Stimulated activated CD8-positive, alpha-beta memory T cell treated with anti-CD3 and anti-CD28 coated beads, Interleukin-4, amount 100 ng/mL, for 48 hours (primary cell): ENCODE results near the gene LIMK1.
A peak's percentile ranks its signal among the peaks of the same experiment; 100 is the strongest.
"Not testable (repeated sequence)": the region's sequence is repeated elsewhere in the genome, so short reads cannot be mapped to it uniquely, and the experiment has no call there.

Source experiments
- DNase-seq: peaks from one replicate; pipeline ENCODE4 v3.0.0-alpha.2; 2020

The LIMK1 gene

DNA sequence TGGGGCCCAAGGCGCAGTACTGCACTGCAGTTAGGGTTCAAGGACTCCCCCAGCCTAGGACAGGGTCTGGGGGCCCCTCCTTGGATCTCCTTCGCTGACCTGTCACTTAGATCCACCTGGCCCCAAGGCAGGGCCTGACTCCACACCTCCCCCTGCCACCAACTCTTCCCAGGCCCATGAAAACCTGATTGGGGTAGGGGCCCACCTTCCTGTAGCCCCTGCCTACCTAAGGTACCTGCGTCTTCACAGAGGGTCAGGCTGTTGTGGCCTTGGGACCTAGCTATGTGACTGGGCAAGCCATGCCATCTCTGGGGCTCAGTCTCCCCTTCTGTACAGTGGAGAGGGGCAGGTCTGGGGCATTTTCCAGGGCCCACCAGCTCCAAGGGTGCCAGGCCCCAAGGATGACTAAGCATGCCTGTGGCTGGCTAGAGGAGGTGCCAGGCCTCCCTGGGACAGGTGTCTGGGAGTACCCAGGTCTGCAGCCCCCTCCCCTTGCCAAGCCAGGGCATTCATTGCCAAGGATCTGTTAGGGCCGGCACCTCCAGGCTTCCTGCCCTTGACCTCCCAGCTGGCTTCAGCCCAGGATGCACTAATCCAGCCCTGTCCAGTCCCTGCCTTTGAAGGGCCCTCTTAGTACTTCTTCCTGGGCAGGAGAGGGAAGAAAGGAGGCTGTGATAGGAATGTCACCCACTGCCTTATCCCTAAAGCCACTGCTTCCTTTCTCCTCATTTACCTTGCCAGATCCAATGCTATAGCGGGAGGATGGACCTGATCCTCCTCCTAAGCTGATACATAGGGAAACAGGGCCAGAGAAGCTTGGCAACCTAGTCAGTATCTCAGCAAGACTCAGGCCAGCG is 1.3 kb downstream of the LIMK1 start:
- no peak for DNase-seq

DNA sequence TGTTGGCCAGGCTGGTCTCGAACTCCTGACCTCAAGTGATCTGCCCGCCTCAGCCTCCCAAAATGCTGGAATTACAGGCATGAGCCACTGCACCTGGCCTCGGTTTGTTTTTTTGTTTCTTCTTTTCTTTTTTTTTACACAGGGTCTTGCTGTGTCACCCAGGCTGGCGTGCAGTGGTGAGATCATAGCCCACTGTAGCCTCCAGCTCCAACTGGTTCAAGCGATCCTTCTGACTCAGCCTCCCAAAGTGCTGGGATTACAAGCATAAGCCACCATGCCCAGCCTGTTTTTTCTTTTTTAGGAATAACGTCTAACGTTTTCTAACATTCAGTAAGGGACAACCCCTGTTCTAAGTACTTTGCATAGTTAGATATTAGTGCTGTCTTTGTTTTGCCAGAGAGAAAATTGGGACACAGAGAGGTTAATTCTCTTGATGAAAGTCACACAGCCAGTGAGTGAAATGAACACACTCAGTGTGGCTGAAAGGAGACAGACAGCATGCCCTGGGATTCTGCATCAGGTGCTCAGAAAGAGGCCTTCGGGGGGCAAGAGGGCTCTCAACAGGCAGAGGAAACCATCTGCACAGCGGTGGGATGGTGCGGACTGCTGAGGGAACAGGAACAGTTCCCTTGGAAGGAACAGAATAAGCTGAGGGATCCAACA is 4.3 kb downstream of the LIMK1 start:
- no peak for DNase-seq

DNA sequence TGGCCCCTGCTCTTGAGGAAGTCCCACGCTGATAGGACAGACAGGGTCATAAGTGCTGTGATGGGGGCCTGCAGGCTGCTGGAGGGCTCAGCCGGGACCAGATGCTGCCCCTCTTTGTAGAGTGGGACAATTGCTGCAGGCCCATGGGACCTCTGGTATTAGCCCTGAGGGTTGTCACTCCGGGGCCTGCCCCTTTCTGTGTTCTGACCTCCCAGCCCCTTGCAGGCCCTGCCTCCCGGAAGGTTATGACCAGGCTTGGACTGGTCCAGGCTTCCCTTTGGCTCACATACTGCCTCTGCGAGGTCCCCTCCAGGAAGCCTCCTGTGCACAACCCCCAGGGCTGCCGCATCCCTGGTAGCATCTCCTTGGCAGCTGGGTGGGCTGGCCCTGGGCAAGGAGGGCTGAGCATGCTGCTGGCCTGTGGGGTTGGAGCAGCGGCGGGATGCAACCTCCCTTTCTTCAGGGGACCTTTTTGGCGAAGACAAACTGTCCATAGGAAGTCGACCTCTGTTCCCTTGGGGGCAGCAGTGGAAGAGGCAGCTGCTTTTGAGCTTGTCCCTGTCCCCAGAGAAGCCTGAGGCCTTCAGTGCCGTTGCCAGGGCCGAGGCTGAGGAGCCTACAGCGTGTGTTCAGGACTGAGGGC is 8.8 kb downstream of the LIMK1 start:
- DNase-seq: no peak

DNA sequence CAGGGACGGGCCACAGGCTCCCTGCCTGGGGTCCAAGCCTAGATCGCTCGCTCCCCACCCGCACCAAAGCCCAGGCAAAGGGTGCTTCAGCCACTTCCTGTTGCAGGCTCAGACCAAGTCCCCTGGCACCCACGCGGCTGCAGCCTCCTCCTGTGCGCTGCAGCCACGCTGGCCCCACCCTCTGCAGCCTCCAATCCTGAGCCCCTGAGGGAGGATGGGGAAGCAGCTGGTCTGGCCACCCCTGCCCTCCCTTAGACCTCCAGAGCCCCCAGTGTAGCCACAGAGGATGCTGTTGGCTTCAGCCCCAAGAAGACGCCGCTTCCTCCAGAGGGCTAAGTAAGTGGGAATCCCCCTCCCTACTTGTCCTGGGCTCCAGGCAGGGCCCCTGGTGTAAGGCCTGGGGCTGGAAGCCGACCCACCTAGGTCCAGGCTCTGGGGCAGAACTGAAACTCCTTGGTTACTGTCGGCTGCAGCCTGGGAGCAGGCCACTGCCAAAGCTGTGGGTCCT is 9.4 kb downstream of the LIMK1 start:
- DNase-seq: no peak

DNA sequence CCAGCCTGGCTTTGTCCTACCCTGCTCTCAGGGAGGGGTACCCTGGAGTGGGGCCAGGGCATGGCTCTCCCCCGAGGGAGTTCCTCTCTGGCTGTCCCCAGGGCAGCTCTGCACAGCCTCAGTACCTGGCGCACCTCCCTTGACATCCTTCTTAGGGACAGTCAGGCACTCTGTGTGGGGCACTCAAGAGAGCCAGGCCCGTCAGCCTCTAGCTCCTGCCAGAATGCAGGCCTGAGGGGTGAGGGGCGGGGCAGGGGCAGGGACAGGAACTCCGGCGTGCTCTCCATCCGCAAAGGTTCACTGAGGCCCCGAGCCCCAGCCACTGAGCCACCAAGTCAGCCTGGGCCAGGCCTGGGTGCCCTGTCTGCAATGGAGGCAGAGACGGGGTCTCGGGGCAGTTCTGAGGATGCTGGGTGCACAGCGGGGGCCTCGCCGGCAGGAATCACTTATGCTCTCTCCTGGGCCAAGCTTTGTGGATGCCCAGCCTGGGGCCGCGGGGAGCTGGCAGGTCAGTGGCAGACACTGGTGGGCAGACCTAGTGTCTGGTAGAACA is 10.1 kb downstream of the LIMK1 start:
- peak; percentile 28 for DNase-seq

DNA sequence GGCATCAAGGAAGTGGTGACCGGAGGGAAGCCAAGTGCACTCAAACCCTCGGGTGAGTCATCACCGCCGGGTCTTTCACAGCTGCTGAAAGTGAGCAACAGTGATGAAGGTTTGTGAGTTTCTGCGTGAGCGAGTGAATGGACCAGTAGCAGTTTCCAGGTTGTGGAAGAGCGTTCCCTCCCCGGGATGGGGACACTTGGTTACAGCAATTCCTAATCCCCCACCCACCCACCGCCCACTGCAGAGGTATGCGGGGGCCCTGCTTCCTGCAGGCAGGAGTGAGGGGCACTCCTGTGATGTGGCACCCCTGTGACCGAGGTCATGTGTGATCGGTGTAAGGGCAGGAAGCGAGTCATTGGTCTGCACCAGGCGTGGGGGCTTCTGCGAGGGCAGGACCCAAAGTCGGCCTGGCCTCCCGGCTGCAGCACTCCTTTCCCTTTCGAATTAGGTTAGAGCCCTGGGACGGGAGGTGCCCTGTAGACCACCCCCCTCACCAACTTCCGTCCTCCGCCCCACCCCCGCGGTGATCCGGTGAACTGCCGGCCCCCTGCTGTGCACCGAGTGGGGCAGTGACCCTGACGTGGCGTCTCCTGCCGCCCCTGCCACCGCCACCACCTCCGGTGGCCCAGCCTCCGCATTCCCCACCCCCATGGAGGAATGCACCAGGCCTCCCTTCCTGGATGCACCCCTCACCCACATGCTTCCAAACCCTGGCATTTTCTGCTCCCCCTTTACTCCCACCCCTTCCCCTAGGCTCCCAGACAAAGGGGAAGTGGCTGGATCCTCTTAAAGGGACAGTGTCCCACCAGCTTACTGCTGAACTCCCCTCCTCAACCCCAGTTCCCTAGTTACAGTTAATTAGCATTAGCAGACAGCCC is 10.9 kb downstream of the LIMK1 start:
- DNase-seq: peak; percentile 87

DNA sequence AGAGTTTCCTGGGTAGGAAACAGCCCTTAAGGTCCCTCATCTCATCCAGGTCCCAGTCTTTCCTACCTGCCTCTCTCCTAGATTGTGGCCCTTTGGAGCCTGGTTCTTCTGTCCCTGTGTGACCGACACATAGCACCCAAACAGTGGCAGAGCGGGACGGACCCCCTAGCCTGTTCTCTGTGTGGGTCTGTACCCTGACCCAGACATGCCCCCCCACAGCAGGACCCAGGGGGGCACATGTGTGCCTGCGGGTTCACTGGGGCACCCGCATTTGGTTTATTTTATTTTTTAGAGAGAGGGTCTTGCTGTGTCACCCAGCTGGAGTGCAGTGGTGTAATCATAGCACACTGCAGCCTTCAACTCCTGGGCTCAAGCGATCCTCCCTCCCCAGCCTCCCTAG is 11.5 kb downstream of the LIMK1 start:
- DNase-seq: no peak

DNA sequence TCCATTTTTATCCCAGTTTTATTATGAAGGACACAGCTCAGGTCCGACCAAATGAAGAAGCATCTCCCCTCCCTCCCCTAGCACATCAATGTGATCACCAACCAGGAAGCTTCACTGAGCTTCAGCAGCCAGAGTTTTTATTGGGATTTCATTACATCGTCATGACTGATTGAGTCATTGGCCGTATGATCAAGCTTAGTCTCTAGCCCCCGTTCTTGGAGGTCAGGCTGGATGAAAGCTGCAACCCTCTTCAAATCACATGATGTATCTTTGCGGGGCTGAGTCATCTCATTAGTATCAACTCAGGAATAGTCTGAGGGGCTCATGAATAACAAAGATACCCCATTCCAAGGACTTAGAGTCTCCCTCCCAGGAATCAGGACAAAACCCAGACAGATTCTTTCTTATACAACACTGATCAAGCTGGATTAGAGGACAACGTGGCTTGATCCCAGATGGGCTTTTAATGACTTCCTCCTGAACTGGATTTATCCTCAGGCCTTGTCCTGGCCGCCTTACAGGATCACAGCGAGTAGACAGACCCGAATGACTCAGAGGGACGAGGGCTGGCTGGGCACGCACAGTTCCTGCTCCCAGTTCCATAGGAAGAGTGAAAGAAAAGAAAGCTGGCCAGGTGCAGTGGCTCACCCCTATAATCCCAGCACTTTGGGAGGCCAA is 14.5 kb downstream of the LIMK1 start:
- no peak for DNase-seq

DNA sequence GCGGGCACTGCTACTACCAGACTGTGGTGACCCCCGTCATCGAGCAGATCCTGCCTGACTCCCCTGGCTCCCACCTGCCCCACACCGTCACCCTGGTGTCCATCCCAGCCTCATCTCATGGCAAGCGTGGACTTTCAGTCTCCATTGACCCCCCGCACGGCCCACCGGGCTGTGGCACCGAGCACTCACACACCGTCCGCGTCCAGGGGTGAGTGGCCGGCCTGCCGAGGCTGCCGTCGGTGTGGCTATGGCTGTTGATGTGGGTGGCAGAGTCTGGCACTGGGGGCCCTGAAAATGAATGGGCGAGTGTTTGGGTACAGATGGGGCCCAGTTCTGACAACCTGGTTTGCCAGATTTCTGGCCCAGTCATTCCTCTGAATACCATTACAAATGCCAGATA is 15.4 kb downstream of the LIMK1 start:
- DNase-seq: no peak

DNA sequence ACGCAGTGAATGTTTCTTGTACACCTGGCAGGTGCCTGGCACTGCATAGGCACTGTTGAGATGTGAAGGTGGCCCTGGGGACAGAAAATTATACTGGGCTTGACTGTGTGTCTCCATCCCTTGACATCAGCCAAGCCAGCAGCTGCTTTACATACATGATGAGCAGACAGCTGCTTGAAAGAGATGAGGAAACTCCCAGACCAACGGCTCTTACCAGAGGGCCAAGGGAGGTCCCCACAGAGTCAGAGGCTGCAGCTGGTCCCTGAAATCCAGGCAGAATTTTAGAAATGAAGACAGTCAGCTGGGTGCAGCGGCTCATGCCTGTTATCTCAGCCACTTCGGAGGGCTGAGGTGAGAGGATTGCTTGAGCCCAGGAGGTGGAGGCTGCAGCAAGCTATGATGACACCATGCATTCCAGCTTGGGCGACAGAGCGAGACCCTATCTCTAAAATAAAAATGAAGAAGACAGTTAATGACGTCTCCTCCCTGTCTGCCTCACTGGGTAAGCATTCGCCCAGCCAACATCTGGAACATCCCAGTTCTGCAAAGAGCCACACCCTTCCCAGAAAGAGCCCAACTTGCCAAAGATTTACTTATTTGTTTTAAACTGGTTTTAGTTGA is 17.6 kb downstream of the LIMK1 start:
- no peak for DNase-seq

DNA sequence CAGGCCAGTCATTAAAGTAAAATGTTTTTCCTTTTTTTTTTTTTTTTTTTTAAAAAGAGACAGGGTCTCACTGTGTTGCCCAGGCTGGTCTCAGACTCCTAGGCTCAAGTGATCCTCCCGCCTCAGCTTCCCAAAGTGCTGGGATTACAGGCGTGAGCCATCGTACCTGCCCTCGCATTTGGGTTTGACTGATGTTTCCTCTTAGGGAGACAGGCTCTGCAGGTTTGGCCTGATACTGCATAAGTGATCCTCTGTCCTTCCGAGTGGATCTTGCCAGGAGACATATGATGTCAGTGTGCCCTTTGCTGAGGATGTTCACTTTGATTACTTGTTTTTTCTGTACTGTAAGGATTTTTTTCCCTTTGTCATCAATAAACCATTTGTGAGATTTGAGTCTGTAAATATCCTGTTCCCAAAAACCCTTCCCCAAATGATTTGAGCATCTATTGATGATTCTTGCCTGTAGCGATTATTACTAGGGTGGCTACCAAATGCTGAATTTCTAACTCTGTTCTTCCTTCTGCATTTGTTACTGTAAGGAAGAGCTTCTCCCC is 19.7 kb downstream of the LIMK1 start:
- DNase-seq: no peak

DNA sequence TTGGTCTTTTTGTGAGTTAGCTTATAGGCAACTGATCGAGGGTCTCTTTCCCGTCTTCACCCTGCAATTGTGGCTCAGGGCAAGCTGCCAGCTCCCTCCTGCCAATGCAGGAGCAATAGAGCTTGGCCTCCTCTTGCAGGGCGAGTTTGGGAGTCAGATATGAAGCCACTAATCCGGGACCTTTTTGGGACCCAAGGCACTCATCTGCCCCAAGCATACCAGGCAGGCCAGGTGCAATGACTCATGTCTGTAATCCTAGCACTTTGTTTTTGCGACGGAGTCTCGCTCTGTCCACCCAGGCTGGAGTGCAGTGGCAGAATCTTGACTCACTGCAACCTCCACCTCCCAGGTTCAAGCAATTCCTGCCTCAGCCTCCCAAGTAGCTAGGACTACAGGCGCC is 21.1 kb downstream of the LIMK1 start:
- DNase-seq: no peak

DNA sequence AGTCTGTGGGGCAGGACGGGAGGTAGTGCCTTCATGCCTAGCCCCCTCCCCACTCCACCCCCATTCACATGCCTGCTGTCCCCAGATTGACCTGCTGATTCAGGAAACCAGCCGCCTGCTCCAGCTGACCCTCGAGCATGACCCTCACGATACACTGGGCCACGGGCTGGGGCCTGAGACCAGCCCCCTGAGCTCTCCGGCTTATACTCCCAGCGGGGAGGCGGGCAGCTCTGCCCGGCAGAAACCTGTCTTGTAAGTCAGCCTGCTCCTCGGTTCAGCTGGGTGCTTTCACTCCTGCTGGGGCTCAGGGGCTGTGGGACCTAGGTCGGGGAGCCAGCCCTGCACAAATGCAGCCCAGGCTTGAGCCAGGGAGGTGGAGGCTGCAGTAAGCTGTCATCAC is 22.4 kb downstream of the LIMK1 start:
- no peak for DNase-seq

DNA sequence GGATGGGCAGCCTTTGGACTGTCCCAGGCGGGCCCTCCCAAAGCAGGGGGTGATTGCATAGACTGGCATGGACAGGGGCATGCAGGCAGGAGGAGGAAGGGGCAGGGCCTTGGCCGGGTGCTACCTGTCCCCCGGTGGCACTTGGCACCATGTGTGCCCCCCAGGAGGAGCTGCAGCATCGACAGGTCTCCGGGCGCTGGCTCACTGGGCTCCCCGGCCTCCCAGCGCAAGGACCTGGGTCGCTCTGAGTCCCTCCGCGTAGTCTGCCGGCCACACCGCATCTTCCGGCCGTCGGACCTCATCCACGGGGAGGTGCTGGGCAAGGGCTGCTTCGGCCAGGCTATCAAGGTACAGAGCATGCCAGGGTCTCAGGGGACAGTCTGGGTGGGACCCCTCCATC is 23.2 kb downstream of the LIMK1 start:
- DNase-seq: no peak

DNA sequence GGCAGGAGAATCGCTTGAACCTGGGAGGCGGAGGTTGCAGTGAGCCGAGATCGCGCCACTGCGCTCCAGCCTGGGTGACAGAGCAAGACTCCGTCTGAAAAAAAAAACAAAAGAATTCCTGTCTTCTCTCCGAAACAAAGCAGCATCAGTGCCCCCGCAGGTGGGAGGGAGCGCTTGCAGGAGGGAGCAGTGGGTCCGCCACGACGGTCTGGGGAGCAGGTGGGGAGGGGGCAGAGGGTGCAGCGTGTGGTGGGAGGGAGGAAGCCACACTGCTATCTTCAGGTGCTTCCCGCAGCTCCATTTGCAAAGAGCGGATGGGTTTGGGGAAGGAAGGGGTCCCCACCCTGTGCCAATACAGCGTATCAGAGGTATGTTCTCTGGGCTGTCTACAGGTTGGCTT is 31.7 kb downstream of the LIMK1 start:
- DNase-seq: no peak

DNA sequence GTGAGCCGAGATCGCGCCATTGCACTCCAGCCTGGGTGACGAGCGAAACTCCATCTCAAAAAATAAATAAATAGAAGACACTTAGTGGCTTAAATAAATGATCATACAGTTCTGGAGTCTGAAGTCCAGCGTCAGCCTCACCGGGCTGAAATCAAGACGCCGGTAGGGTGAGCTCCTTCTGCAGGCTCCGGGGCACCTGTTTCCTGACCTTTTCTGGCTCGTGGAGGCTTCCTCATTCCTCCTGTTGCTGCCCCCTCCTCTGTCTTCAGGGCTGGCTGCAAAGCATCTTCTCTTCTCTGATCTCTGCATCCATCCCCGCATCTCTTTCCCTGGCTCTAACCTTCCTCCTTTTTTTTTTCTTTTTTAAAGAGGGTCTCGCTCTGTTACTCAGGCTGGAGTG is 32.8 kb downstream of the LIMK1 start:
- no peak for DNase-seq

DNA sequence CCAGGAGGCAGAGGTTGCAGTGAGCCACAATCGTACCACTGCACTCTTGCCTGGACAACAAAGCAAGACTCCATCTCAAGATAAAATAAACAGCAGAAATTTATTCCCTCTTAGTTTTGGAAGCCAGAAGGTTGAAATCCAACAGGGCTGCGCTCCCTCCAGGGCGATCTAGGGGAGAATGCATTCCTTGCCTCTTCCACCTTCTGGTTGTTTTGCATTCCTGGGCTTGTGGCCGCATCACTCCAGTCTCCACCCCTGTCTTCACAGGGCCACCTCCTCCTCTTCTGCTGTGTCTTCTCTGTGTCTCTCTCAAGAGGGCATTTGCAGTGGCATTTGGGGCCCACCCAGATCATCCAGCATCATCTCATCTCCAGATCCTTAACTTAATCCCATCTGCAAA is 36.2 kb downstream of the LIMK1 start:
- no peak for DNase-seq

DNA sequence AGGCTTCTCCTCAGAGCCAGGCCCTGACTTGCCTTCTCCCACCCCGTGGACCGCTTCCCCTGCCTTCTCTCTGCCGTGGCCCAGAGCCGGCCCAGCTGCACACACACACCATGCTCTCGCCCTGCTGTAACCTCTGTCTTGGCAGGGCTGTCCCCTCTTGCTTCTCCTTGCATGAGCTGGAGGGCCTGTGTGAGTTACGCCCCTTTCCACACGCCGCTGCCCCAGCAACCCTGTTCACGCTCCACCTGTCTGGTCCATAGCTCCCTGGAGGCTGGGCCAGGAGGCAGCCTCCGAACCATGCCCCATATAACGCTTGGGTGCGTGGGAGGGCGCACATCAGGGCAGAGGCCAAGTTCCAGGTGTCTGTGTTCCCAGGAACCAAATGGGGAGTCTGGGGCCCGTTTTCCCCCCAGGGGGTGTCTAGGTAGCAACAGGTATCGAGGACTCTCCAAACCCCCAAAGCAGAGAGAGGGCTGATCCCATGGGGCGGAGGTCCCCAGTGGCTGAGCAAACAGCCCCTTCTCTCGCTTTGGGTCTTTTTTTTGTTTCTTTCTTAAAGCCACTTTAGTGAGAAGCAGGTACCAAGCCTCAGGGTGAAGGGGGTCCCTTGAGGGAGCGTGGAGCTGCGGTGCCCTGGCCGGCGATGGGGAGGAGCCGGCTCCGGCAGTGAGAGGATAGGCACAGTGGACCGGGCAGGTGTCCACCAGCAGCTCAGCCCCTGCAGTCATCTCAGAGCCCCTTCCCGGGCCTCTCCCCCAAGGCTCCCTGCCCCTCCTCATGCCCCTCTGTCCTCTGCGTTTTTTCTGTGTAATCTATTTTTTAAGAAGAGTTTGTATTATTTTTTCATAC is 38.0 kb downstream of the LIMK1 start:
- no peak for DNase-seq

DNA sequence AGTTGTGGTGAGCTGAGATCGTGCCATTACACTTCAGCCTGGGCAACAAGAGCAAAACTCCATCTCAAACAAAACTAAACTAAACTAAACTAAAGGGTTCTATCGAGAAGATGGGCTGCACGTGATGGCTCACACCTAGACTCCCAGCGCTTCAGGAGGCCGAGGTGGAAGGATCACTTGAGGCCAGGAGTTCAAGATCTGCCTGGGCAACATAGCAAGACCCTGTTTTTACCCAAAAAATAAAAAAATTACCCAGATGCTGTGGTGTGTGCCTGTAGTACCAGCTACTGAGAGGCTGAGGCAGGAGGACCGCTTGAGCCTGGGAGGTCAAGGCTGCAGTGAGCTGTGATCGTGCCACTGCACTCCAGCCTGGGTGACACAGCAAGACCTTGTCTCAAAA is 40.3 kb downstream of the LIMK1 start:
- DNase-seq: not testable (repeated sequence)

DNA sequence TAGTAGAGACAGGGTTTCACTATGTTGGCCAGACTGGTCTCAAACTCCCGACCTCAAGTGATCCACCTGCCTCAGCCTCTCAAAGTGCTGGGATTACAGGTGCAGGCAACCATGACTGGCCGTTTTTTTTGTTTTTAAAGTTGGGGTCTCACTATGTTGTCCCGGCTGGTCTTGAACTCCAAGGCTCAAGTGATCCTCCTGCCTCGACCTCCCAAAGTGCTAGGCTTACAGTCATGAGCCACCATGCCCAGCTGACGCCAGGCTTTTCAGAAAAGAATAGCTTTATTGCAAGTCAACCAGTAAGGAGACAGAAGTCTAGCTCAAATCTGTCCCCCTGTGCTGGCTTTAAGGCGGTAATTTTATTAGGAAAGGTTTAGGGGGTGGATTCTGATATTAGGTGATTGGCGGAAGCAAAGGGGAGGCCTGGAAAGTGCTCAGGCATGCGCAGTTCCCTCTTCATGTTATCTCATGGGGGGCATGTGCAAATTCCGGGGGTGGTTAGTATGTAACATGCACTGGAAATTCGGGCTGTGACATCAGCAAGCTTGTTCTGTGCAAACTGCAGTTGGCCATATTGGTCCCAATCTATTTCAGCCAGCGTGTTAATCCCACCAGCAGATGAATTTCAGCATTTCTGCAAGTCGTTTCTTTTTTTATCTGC is 42.7 kb downstream of the LIMK1 start:
- DNase-seq: no peak
